ENCODE measurements around the gene CEP72. TPM values are rescaled to one million over a fixed set of nuclear protein-coding genes. Genes with fewer than 3 reads are reported as not detected.

Gene CEP72
- total RNA-seq, 2 experiments from 2014 or later: 27.0 to 28.9 TPM

GRCh38 chr5:620586-621180, 8.5 kb downstream of the CEP72 start:
- H3K4me1 Mint-ChIP-seq (ENCODE audit: low read depth): peaks cover 7% of the 10 kb centered on the region
- H3K27me3 Mint-ChIP-seq: no peaks in the 10 kb centered on the region
- POLR2A ChIA-PET: interaction anchor here (1.5 kb wide), 1 partner anchor 9 kb away, joined by 4 read pairs; the partner anchor contains the start of gene CEP72
- intact Hi-C loops (cut with micrococcal nuclease): no loop called here
- TF ChIP-seq, protein P1, sequence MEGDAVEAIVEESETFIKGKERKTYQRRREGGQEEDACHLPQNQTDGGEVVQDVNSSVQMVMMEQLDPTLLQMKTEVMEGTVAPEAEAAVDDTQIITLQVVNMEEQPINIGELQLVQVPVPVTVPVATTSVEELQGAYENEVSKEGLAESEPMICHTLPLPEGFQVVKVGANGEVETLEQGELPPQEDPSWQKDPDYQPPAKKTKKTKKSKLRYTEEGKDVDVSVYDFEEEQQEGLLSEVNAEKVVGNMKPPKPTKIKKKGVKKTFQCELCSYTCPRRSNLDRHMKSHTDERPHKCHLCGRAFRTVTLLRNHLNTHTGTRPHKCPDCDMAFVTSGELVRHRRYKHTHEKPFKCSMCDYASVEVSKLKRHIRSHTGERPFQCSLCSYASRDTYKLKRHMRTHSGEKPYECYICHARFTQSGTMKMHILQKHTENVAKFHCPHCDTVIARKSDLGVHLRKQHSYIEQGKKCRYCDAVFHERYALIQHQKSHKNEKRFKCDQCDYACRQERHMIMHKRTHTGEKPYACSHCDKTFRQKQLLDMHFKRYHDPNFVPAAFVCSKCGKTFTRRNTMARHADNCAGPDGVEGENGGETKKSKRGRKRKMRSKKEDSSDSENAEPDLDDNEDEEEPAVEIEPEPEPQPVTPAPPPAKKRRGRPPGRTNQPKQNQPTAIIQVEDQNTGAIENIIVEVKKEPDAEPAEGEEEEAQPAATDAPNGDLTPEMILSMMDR (IDR thresholded peaks at IDR 0.05): no peak
- DNase-seq (no peak), ATAC-seq (no peak)
- H3K36me3 Mint-ChIP-seq (ENCODE audit: low read depth): peaks cover 26% of the 10 kb centered on the region
- no peak overlapping the region for H3K4me3 Mint-ChIP-seq
- CTCF ChIA-PET: no interaction called here
- H3K27ac Mint-ChIP-seq: no peak overlapping the region
- peaks cover under 1% of the 10 kb centered on the region for H3K9me3 Mint-ChIP-seq

DNA sequence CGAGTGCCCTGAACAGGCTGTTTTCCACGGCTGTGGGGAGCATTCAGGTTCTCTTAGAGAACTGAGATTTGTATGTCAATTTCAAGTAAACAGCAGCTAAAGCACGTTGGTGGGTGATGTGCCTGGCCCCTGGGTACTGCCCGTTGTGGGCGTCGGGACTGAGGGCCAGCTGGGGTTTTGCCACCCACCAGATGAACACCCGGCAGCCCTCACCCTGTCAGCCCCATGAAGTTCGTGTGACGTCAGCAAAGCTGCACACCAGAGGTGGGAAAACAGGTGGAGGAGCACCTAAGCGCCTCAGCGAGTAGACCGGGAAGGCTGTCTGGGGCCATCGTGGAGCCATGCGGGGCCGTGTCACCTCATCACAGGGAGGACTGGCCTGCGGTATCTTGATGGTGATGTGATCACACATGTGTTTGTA, 9.2 kb downstream of the CEP72 start:
- H3K9me3 Mint-ChIP-seq: no peaks in the 10 kb centered on the region
- peaks cover 5% of the 10 kb centered on the region for H3K4me1 Mint-ChIP-seq (ENCODE audit: low read depth)
- ATAC-seq: no peak
- H3K27ac Mint-ChIP-seq: no peak overlapping the region
- POLR2A ChIA-PET: interaction anchor here (1.5 kb wide), 1 partner anchor 9 kb away, joined by 4 read pairs; the partner anchor contains the start of gene CEP72
- intact Hi-C loops (cut with micrococcal nuclease): no loop called here
- H3K36me3 Mint-ChIP-seq (ENCODE audit: low read depth): peaks cover 27% of the 10 kb centered on the region
- no peak overlapping the region for H3K4me3 Mint-ChIP-seq
- TF ChIP-seq, protein P1 (IDR thresholded peaks at IDR 0.05): no peak
- no peaks in the 10 kb centered on the region for H3K27me3 Mint-ChIP-seq
- CTCF ChIA-PET: no interaction called here
- no peak for DNase-seq

DNA sequence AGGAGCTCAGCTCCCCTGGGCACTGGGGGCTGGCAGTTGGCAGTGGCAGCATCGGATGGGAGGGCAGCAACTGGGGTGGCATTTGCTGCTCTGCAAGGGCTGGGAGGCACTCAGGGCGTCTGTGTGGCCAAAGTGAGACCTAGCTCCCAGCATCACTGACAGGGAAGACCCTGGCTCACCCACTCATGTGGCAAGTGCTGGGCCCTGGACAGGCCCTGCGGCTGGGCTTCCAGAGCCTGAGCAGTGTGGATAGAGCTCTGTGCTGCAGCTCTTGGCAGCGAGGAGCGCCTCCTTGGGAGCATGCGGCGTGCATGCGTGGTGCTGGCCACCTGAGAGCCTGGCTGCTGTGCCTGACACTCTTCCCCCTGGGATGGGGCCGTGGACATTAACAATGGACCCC, 10.2 kb downstream of the CEP72 start:
- no peaks in the 10 kb centered on the region for H3K4me1 Mint-ChIP-seq (ENCODE audit: low read depth)
- TF ChIP-seq, protein P1 (IDR thresholded peaks at IDR 0.05): no peak
- peaks cover 23% of the 10 kb centered on the region for H3K36me3 Mint-ChIP-seq (ENCODE audit: low read depth)
- CTCF ChIA-PET: interaction anchor here (1.0 kb wide), 1 partner anchor 18 kb away, joined by 3 read pairs; no protein-coding TSS in a partner anchor
- intact Hi-C loops (cut with micrococcal nuclease): no loop called here
- H3K9me3 Mint-ChIP-seq: no peaks in the 10 kb centered on the region
- no peak for DNase-seq
- no peak for ATAC-seq
- H3K4me3 Mint-ChIP-seq: no peak overlapping the region
- no peak overlapping the region for H3K27ac Mint-ChIP-seq
- POLR2A ChIA-PET: interaction anchor here (1.5 kb wide), 1 partner anchor 10 kb away, joined by 4 read pairs; the partner anchor contains the start of gene CEP72
- H3K27me3 Mint-ChIP-seq: no peaks in the 10 kb centered on the region

DNA sequence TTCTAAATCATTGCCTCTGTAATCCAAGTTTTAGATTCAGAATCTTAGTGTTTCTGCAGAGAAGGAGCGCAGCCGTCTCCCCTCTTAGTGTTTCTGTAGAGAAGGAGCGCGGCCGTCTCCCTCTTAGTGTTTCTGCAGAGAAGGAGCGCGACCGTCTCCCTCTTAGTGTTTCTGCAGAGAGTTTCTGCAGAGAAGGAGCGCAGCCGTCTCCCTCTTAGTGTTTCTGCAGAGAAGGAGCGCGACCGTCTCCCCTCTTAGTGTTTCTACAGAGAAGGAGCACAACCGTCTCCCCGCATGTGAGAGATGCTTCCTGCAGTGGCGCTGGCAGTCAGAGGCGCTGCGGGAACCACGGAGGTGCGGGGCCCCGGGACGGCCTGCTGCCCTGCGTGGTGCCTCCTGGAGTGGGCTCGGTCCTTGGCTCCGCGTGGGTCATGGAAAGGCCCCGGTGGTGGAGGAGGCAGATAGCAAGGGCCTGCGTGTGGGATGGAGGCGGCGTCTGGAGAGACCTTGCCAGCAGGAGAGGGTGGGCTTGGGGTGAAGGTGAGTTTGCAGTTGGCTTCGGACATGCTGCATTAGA, 10.9 kb downstream of the CEP72 start:
- H3K4me3 Mint-ChIP-seq: no peak overlapping the region
- H3K27me3 Mint-ChIP-seq: no peaks in the 10 kb centered on the region
- TF ChIP-seq, protein P1 (IDR thresholded peaks at IDR 0.05): no peak
- POLR2A ChIA-PET: no interaction called here
- DNase-seq (no peak), ATAC-seq (no peak)
- CTCF ChIA-PET: interaction anchor here (1.5 kb wide), 1 partner anchor 306 kb away, joined by 3 read pairs; no protein-coding TSS in a partner anchor
- no peaks in the 10 kb centered on the region for H3K9me3 Mint-ChIP-seq
- H3K27ac Mint-ChIP-seq: no peak overlapping the region
- H3K36me3 Mint-ChIP-seq (ENCODE audit: low read depth): peaks cover 22% of the 10 kb centered on the region
- intact Hi-C loops (cut with micrococcal nuclease): no loop called here
- H3K4me1 Mint-ChIP-seq (ENCODE audit: low read depth): no peaks in the 10 kb centered on the region

- Mint-ChIP-seq H3K27me3 (no peaks in the 10 kb centered on the region), H3K27ac (no peak overlapping the region), H3K4me3 (no peak overlapping the region), H3K36me3 (ENCODE audit: low read depth) (peaks cover 18% of the 10 kb centered on the region), H3K9me3 (no peaks in the 10 kb centered on the region), H3K4me1 (ENCODE audit: low read depth) (no peaks in the 10 kb centered on the region)
- ATAC-seq (no peak), DNase-seq (no peak)
- POLR2A ChIA-PET: no interaction called here
- intact Hi-C loops (cut with micrococcal nuclease): no loop called here
- TF ChIP-seq, protein P1 (IDR thresholded peaks at IDR 0.05): no peak
- CTCF ChIA-PET: interaction anchor here (1.5 kb wide), 1 partner anchor 307 kb away, joined by 3 read pairs; no protein-coding TSS in a partner anchor
Measured at GRCh38 chr5:623531-623930, 11.4 kb downstream of the CEP72 start.
